Activated T-helper 1 cell treated with anti-CD3 and anti-CD28 coated beads, Interleukin-2, amount 50 U/mL, for 16 hours (primary cell): Measurements from ENCODE around the gene RIMS1.

ENCODE experiments used
- DNase-seq, 2 donors: peaks; one replicate each; pipeline ENCODE4 v3.0.0-alpha.2; 2020; ENCODE audit warnings: low read depth in 1 of 2, low spot score in 1 of 2

Gene RIMS1

GRCh38 chr6:71886184-71887005, at the start of gene RIMS1:
Gene RIMS1, plus strand, starts transcription at chr6:71886550. Its CDS starts 474 bp downstream, at chr6:71887024.
- no peak for DNase-seq

- no peak for DNase-seq
These were observed 35.1 kb upstream of the RIMS1 start for GRCh38 chr6:71851214-71851613.

GRCh38 chr6:71852948-71853347, 33.4 kb upstream of the RIMS1 start:
- DNase-seq: no peak

GRCh38 chr6:71855406-71855805, 30.9 kb upstream of the RIMS1 start:
- no peak for DNase-seq

GRCh38 chr6:71879016-71879415, 7.3 kb upstream of the RIMS1 start:
- DNase-seq: no peak

GRCh38 chr6:71887006-71887743, 825 bp downstream of the RIMS1 start:
- DNase-seq: no peak

- DNase-seq: no peak
These were observed 1.4 kb downstream of the RIMS1 start for GRCh38 chr6:71887744-71888230.

GRCh38 chr6:71888756-71889340, 2.5 kb downstream of the RIMS1 start:
- no peak for DNase-seq

- no peak for DNase-seq
These were observed 3.0 kb downstream of the RIMS1 start for GRCh38 chr6:71889366-71889765.

- no peak for DNase-seq
These were observed 6.3 kb downstream of the RIMS1 start for GRCh38 chr6:71892641-71893040.

- DNase-seq: no peak
These were observed 14.3 kb downstream of the RIMS1 start for GRCh38 chr6:71900642-71901041.

- no peak for DNase-seq
These were observed 15.9 kb downstream of the RIMS1 start for GRCh38 chr6:71902261-71902660.

- DNase-seq: no peak
These were observed 20.5 kb downstream of the RIMS1 start for GRCh38 chr6:71906813-71907212.

- no peak for DNase-seq
These were observed 21.9 kb downstream of the RIMS1 start for GRCh38 chr6:71908162-71908765.

GRCh38 chr6:71913444-71914234, 27.3 kb downstream of the RIMS1 start:
- DNase-seq: no peak

GRCh38 chr6:71929047-71929446, 42.7 kb downstream of the RIMS1 start:
- DNase-seq: no peak

- DNase-seq: no peak
These were observed 47.5 kb downstream of the RIMS1 start for GRCh38 chr6:71933881-71934280.

- DNase-seq: no peak
These were observed 79.1 kb downstream of the RIMS1 start for GRCh38 chr6:71965404-71965803.

GRCh38 chr6:71967436-71967835, 81.1 kb downstream of the RIMS1 start:
- no peak for DNase-seq

GRCh38 chr6:71977884-71978283, 91.5 kb downstream of the RIMS1 start:
- no peak for DNase-seq

GRCh38 chr6:71979911-71980310, 93.6 kb downstream of the RIMS1 start:
- no peak for DNase-seq
